Caco-2 (cell line): ENCODE results near the gene SCN4A. TPM values are rescaled to one million over a fixed set of nuclear protein-coding genes. Genes with fewer than 3 reads are reported as not detected.

Experiments used
- BruUV-seq: library from RNA; stranded (reverse); fragments of 400-500 nt; replicated peaks from 2 replicates; lab custom pipeline; 2021; lab: Mats Ljungman, UMichigan
- CTCF ChIA-PET: fragments of 300-600 bp; sonication (Branson Sonifier 250); formaldehyde crosslinking; loops from one replicate; lab custom pipeline; 2022; ENCODE audit warnings: antibody characterized with exemption; lab: Charles Lee
- POLR2A ChIA-PET: fragments of 300-600 bp; sonication (Branson Sonifier 250); formaldehyde crosslinking; loops from one replicate; lab custom pipeline; 2022; ENCODE audit warnings: antibody characterized with exemption; lab: Charles Lee
- DNase-seq, 2 experiments: peaks; one replicate each; pipeline versions ENCODE4 v3.0.0 to v3.0.0-alpha.2; 2020 to 2022
- H3K27me3 ChIP-seq: replicated peaks from 2 replicates; pipeline ENCODE4 v1.6.0; 2011; ENCODE audit warnings: low read length; ENCODE audit not compliant: control insufficient read depth, insufficient read depth
- H3K36me3 ChIP-seq: 2 replicates; pipeline ENCODE4 v1.5.1; 2011; ENCODE audit warnings: low read length; ENCODE audit not compliant: control insufficient read depth, insufficient read depth
- H3K4me1 ChIP-seq: fragments of 250-450 bp; sonication (Bioruptor Pico); 2 replicates; pipeline ENCODE4 v1.5.1; 2020; ENCODE audit warnings: mild to moderate bottlenecking
- H3K4me3 ChIP-seq: 2 replicates; pipeline ENCODE4 v1.5.1; 2011; ENCODE audit warnings: low read depth, mild to moderate bottlenecking, control low read depth, low read length
- H3K9me3 ChIP-seq: fragments of 250-450 bp; sonication (Bioruptor Pico); 2 replicates; pipeline ENCODE4 v1.5.1; 2020; ENCODE audit warnings: mild to moderate bottlenecking, moderate library complexity
- H3K27ac Mint-ChIP-seq: one replicate; pipeline ENCODE4 v1.8.0; 2022; ENCODE audit warnings: mixed read lengths; ENCODE audit not compliant: unreplicated experiment
- H3K27me3 Mint-ChIP-seq: one replicate; pipeline ENCODE4 v1.8.0; 2022; ENCODE audit warnings: mixed read lengths; ENCODE audit not compliant: insufficient read depth, unreplicated experiment
- H3K36me3 Mint-ChIP-seq: one replicate; pipeline ENCODE4 v1.8.0; 2022; ENCODE audit warnings: mild to moderate bottlenecking, mixed read lengths; ENCODE audit not compliant: insufficient read depth, unreplicated experiment
- H3K4me1 Mint-ChIP-seq: one replicate; pipeline ENCODE4 v1.8.0; 2022; ENCODE audit warnings: low read depth, mixed read lengths; ENCODE audit not compliant: unreplicated experiment
- H3K4me3 Mint-ChIP-seq: one replicate; pipeline ENCODE4 v1.8.0; 2022; ENCODE audit warnings: mild to moderate bottlenecking, moderate library complexity, mixed read lengths; ENCODE audit not compliant: unreplicated experiment
- H3K9me3 Mint-ChIP-seq: one replicate; pipeline ENCODE4 v1.8.0; 2022; ENCODE audit warnings: mixed read lengths; ENCODE audit not compliant: unreplicated experiment
- intact Hi-C: fragments of 100-400 bp; cut with micrococcal nuclease; formaldehyde crosslinking; loops from one replicate; pipeline ENCODE4 v1.10.0; 2022; ENCODE audit not compliant: unreplicated experiment
- total RNA-seq: library from RNA; stranded (reverse); gene quantifications from 2 replicates; pipeline ENCODE4 v1.2.3, GENCODE V29; 2022
- TF ChIP-seq, protein P1 (sequence below), 2 experiments: fragments of 200-600 bp in 1 of 2; IDR thresholded peaks; 1 replicate in 1 of 2; 2 replicates in 1 of 2; pipeline versions ENCODE4 v1.5.1 to v1.8.0; 2011 to 2022; ENCODE audit warnings: antibody characterized with exemption in 1 of 2, control low read depth in 1 of 2, inconsistent platforms in 1 of 2, low read depth in 1 of 2, low read length in 1 of 2, mild to moderate bottlenecking in 1 of 2, moderate library complexity in 1 of 2; ENCODE audit not compliant: insufficient read depth in 1 of 2, severe bottlenecking in 1 of 2, unreplicated experiment in 1 of 2

Gene SCN4A
- total RNA-seq, 1 experiment from 2014 or later: not detected

DNA sequence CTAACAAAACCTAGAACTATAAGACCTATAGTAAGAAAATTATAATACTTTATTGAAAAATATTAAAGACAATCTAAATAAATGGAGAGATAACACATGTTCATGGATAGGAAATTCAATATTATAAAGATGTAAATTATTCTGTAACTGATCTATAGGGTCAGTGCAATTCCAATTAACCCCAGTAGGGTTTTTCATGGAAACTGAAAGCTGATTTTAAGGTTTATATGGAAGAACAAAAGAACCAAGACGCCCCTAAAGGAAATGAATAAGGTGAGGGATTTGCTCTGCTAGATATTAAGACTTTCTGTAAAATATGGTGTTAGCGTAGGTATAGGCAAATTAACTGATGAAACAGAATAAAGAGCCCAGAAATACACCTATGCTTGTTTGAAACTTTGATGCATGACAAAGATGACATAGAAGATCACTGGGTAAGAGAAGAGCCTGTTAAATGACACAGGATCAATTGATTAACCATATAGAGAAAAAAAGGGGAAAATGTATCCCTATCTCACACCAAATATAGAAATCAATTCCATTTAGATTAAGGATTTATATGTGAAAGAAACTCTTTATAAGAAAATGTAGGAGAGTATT, 44.8 kb upstream of the SCN4A start:
- TF ChIP-seq, protein P1, sequence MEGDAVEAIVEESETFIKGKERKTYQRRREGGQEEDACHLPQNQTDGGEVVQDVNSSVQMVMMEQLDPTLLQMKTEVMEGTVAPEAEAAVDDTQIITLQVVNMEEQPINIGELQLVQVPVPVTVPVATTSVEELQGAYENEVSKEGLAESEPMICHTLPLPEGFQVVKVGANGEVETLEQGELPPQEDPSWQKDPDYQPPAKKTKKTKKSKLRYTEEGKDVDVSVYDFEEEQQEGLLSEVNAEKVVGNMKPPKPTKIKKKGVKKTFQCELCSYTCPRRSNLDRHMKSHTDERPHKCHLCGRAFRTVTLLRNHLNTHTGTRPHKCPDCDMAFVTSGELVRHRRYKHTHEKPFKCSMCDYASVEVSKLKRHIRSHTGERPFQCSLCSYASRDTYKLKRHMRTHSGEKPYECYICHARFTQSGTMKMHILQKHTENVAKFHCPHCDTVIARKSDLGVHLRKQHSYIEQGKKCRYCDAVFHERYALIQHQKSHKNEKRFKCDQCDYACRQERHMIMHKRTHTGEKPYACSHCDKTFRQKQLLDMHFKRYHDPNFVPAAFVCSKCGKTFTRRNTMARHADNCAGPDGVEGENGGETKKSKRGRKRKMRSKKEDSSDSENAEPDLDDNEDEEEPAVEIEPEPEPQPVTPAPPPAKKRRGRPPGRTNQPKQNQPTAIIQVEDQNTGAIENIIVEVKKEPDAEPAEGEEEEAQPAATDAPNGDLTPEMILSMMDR (IDR thresholded peaks at IDR 0.05; ENCODE audit: insufficient read depth in 1 of 2, low read depth in 1 of 2, low read length in 1 of 2, severe bottlenecking in 1 of 2, unreplicated experiment in 1 of 2): peak in 1 of 2 experiments; percentile 37
- POLR2A ChIA-PET: no interaction called here
- Mint-ChIP-seq H3K27ac (no peak overlapping the region), H3K4me1 (no peaks in the 10 kb centered on the region), H3K4me3 (no peak overlapping the region), H3K27me3 (peaks cover 9% of the 10 kb centered on the region), H3K9me3 (no peaks in the 10 kb centered on the region), H3K36me3 (no peaks in the 10 kb centered on the region)
- no peaks in the 10 kb centered on the region for H3K27me3 ChIP-seq
- no peaks in the 10 kb centered on the region for H3K9me3 ChIP-seq
- H3K4me3 ChIP-seq: no peak overlapping the region
- no peaks in the 10 kb centered on the region for H3K4me1 ChIP-seq
- no peaks in the 10 kb centered on the region for H3K36me3 ChIP-seq
- DNase-seq: no peak
- intact Hi-C loops: no loop called here
- CTCF ChIA-PET: interaction anchor here (1.0 kb wide), 1 partner anchor 12 kb away, joined by 3 read pairs; no protein-coding TSS in a partner anchor
- no TSS peak for BruUV-seq

GRCh38 chr17:64016974-64017373, 44.3 kb upstream of the SCN4A start:
- H3K9me3 ChIP-seq: no peaks in the 10 kb centered on the region
- no peaks in the 10 kb centered on the region for H3K36me3 Mint-ChIP-seq
- H3K4me1 Mint-ChIP-seq: no peaks in the 10 kb centered on the region
- no peaks in the 10 kb centered on the region for H3K27me3 ChIP-seq
- CTCF ChIA-PET: interaction anchor here (1.0 kb wide), 1 partner anchor 13 kb away, joined by 3 read pairs; no protein-coding TSS in a partner anchor
- TF ChIP-seq, protein P1 (IDR thresholded peaks at IDR 0.05; ENCODE audit: insufficient read depth in 1 of 2, low read depth in 1 of 2, low read length in 1 of 2, severe bottlenecking in 1 of 2, unreplicated experiment in 1 of 2): no peak
- no TSS peak for BruUV-seq
- POLR2A ChIA-PET: no interaction called here
- DNase-seq: no peak
- no peak overlapping the region for H3K4me3 Mint-ChIP-seq
- H3K36me3 ChIP-seq: no peaks in the 10 kb centered on the region
- H3K9me3 Mint-ChIP-seq: no peaks in the 10 kb centered on the region
- no peak overlapping the region for H3K27ac Mint-ChIP-seq
- peaks cover 9% of the 10 kb centered on the region for H3K27me3 Mint-ChIP-seq
- intact Hi-C loops: no loop called here
- H3K4me1 ChIP-seq: no peaks in the 10 kb centered on the region
- H3K4me3 ChIP-seq: no peak overlapping the region

DNA sequence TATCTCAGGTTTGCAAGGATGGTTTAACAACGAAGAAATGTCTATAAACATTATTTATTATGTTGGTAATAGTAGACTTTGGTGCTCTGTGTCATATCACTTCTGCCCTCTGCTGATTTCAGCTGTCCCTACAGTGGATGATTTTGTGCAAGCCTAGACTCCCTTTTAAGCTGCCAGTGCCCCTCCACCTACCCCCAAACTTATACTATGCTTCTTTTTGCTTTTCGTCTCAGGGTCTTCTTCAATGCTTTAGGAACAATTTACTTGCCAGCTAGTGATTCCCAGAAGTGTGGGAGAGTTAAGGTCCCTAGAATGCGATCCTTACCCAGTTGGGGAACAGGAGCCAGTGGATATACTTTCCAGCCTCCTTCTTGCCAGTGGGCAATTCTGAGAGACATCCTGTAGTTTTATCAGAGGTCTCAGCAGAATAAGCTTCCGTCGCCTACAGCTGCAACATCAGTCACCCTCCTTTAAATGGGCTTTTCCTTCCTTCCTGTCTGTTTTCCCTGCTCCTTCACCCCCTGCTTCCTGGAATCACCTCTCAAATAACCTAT, 43.6 kb upstream of the SCN4A start:
- Mint-ChIP-seq H3K27me3 (peaks cover 9% of the 10 kb centered on the region), H3K27ac (no peak overlapping the region), H3K4me1 (no peaks in the 10 kb centered on the region), H3K36me3 (no peaks in the 10 kb centered on the region), H3K4me3 (no peak overlapping the region), H3K9me3 (no peaks in the 10 kb centered on the region)
- no TSS peak for BruUV-seq
- DNase-seq: no peak
- intact Hi-C loops: no loop called here
- Histone ChIP-seq H3K27me3 (no peaks in the 10 kb centered on the region), H3K4me1 (no peaks in the 10 kb centered on the region), H3K4me3 (no peak overlapping the region), H3K9me3 (no peaks in the 10 kb centered on the region), H3K36me3 (no peaks in the 10 kb centered on the region)
- POLR2A ChIA-PET: no interaction called here
- CTCF ChIA-PET: interaction anchor here (0.9 to 1.0 kb wide), 2 partner anchors 13 to 117 kb away, joined by 3 to 4 read pairs; no protein-coding TSS in a partner anchor
- TF ChIP-seq, protein P1 (IDR thresholded peaks at IDR 0.05; ENCODE audit: insufficient read depth in 1 of 2, low read depth in 1 of 2, low read length in 1 of 2, severe bottlenecking in 1 of 2, unreplicated experiment in 1 of 2): no peak
